ENCODE results near the gene CEP85L.

The CEP85L gene

DNA sequence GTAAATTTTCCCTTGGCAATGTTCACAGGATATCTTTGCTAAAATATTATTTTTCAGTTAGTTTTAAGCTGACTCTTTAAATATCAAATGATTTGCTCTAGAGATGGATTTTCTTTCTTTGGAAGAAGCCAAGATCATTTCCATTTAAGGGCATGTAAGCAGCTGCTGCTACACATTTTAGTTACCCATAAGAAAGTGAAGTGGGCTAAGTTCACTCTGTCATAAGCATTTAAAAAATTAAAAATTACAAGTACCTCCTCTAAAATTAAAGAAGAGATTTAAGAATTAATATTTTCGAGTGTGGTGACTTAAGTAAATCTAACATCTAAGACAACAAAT lies 104.5 kb downstream of the CEP85L start:
- peaks cover 65% of the 10 kb centered on the region for H3K79me2 ChIP-seq (ENCODE audit: insufficient read depth, low read length)
- ATAC-seq (ENCODE audit: insufficient read depth, low read depth) = no peak

DNA sequence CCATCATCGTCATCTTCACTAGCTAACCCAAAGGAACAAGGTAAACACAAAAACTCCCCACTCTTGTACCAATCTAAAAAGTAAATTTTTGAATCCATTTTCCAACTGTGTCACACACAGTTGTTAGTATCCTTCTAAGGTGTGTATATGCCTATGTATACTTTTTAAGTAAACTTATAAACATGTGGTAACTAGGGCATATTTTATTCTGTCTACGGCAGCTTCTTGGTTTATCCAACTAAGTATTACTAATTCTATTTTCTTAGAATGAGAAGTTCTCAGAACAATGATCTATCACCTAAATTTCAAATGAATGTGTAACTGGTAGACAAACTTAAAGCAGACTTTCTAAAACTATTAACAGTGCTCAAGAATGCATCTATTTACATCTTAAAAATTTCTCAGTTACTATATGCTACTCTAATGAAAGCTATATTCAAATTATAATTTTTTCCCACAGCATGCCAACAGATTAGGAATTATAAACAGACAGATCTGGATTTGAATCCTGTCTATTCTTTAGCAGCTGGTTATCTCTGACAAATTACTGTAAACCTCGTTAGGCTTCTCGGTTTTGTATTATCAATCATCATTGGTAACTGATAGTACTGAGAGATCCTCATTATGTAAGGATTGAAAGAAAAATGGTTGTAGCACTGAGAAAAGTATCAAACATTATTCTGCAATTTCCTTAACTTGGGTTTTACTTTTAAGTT lies 105.1 kb downstream of the CEP85L start:
- Histone ChIP-seq H2AFZ (ENCODE audit: low read depth, low read length) (no peak overlapping the region), H3K27me3 (ENCODE audit: insufficient read depth, low read length, poor library complexity) (no peaks in the 10 kb centered on the region), H3K9ac (ENCODE audit: low read depth, low read length) (no peak overlapping the region), H3K27ac (ENCODE audit: low read length) (no peak overlapping the region), H3K9me3 (ENCODE audit: insufficient read depth, low read length, severe bottlenecking) (no peaks in the 10 kb centered on the region), H3K4me2 (ENCODE audit: insufficient read depth, low read length) (no peak overlapping the region), H4K20me1 (ENCODE audit: insufficient read depth, low read length) (peaks cover 5% of the 10 kb centered on the region; the same call in 1 of the 2 replicates), H3K36me3 (ENCODE audit: insufficient read depth, low read length) (no peaks in the 10 kb centered on the region), H3K4me3 (ENCODE audit: low read depth in 1 of 2, low read length in 2 of 2) (no peak overlapping the region), H3K4me1 (ENCODE audit: insufficient read depth, low read length) (0 out of 2 replicates have a peak, but pooled peaks cover 2% of the 10 kb centered on the region), H3K79me2 (ENCODE audit: insufficient read depth, low read length) (peaks cover 64% of the 10 kb centered on the region)
- no peak for ATAC-seq (ENCODE audit: insufficient read depth, low read depth)
- TF ChIP-seq, protein P1, sequence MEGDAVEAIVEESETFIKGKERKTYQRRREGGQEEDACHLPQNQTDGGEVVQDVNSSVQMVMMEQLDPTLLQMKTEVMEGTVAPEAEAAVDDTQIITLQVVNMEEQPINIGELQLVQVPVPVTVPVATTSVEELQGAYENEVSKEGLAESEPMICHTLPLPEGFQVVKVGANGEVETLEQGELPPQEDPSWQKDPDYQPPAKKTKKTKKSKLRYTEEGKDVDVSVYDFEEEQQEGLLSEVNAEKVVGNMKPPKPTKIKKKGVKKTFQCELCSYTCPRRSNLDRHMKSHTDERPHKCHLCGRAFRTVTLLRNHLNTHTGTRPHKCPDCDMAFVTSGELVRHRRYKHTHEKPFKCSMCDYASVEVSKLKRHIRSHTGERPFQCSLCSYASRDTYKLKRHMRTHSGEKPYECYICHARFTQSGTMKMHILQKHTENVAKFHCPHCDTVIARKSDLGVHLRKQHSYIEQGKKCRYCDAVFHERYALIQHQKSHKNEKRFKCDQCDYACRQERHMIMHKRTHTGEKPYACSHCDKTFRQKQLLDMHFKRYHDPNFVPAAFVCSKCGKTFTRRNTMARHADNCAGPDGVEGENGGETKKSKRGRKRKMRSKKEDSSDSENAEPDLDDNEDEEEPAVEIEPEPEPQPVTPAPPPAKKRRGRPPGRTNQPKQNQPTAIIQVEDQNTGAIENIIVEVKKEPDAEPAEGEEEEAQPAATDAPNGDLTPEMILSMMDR (IDR thresholded peaks at IDR 0.05; ENCODE audit: borderline replicate concordance, extremely low read depth, low read length, poor library complexity, severe bottlenecking) = no peak
- TF ChIP-seq EZH2 (IDR thresholded peaks at IDR 0.05; ENCODE audit: borderline replicate concordance, low read depth, low read length, severe bottlenecking) = no peak
- no peak for DNase-seq

More for the DNA sequence above, 104.5 kb downstream of the CEP85L start:
- Histone ChIP-seq H3K9me3 (ENCODE audit: insufficient read depth, low read length, severe bottlenecking) (no peaks in the 10 kb centered on the region), H3K27me3 (ENCODE audit: insufficient read depth, low read length, poor library complexity) (no peaks in the 10 kb centered on the region), H4K20me1 (ENCODE audit: insufficient read depth, low read length) (peaks cover 5% of the 10 kb centered on the region; the same call in 1 of the 2 replicates), H3K27ac (ENCODE audit: low read length) (no peak overlapping the region), H3K4me1 (ENCODE audit: insufficient read depth, low read length) (0 out of 2 replicates have a peak, but pooled peaks cover 2% of the 10 kb centered on the region), H3K4me2 (ENCODE audit: insufficient read depth, low read length) (no peak overlapping the region), H3K36me3 (ENCODE audit: insufficient read depth, low read length) (no peaks in the 10 kb centered on the region), H2AFZ (ENCODE audit: low read depth, low read length) (no peak overlapping the region), H3K4me3 (ENCODE audit: low read depth in 1 of 2, low read length in 2 of 2) (no peak overlapping the region), H3K9ac (ENCODE audit: low read depth, low read length) (no peak overlapping the region)
- no peak for DNase-seq
- TF ChIP-seq EZH2 (IDR thresholded peaks at IDR 0.05; ENCODE audit: borderline replicate concordance, low read depth, low read length, severe bottlenecking) = no peak
- TF ChIP-seq, protein P1 (IDR thresholded peaks at IDR 0.05; ENCODE audit: borderline replicate concordance, extremely low read depth, low read length, poor library complexity, severe bottlenecking) = no peak

- no peaks in the 10 kb centered on the region for H3K9me3 ChIP-seq (ENCODE audit: insufficient read depth, low read length, severe bottlenecking)
- ATAC-seq (ENCODE audit: insufficient read depth, low read depth) = no peak
- H3K4me2 ChIP-seq (ENCODE audit: insufficient read depth, low read length) = no peak overlapping the region
- no peak for DNase-seq
- H3K9ac ChIP-seq (ENCODE audit: low read depth, low read length) = no peak overlapping the region
- H2AFZ ChIP-seq (ENCODE audit: low read depth, low read length) = no peak overlapping the region
- H3K79me2 ChIP-seq (ENCODE audit: insufficient read depth, low read length) = peaks cover 58% of the 10 kb centered on the region
- no peaks in the 10 kb centered on the region for H3K36me3 ChIP-seq (ENCODE audit: insufficient read depth, low read length)
- H3K4me3 ChIP-seq (ENCODE audit: low read depth in 1 of 2, low read length in 2 of 2) = no peak overlapping the region
- TF ChIP-seq EZH2 (IDR thresholded peaks at IDR 0.05; ENCODE audit: borderline replicate concordance, low read depth, low read length, severe bottlenecking) = no peak
- TF ChIP-seq, protein P1 (IDR thresholded peaks at IDR 0.05; ENCODE audit: borderline replicate concordance, extremely low read depth, low read length, poor library complexity, severe bottlenecking) = no peak
- no peaks in the 10 kb centered on the region for H3K27me3 ChIP-seq (ENCODE audit: insufficient read depth, low read length, poor library complexity)
- H4K20me1 ChIP-seq (ENCODE audit: insufficient read depth, low read length) = no peaks in the 10 kb centered on the region; the same call in 1 of the 2 replicates
- H3K27ac ChIP-seq (ENCODE audit: low read length) = no peak overlapping the region
- H3K4me1 ChIP-seq (ENCODE audit: insufficient read depth, low read length) = no peaks in the 10 kb centered on the region
These were observed 107.3 kb downstream of the CEP85L start for GRCh38 chr6:118544105-118544504.
